PFSK-1 (cell line): Measurements from ENCODE around the gene TAS2R4.

ENCODE experiments used
- SIN3A ChIP-seq: IDR thresholded peaks from 2 replicates; pipeline ENCODE4 v1.6.1; 2012; ENCODE audit warnings: mild to moderate bottlenecking, low read length, moderate library complexity, borderline replicate concordance; ENCODE audit not compliant: insufficient read depth
- TAF1 ChIP-seq: IDR thresholded peaks from 2 replicates; pipeline ENCODE4 v1.6.1; 2012; ENCODE audit warnings: low read length, control low read depth, borderline replicate concordance; ENCODE audit not compliant: insufficient read depth
- TF ChIP-seq, protein P1 (sequence below), 2 experiments: IDR thresholded peaks; 2 replicates each; pipeline versions ENCODE4 v1.6.1 to v1.8.0; 2011 to 2012; ENCODE audit warnings: low read depth in 2 of 2, low read length in 2 of 2, control low read depth in 1 of 2, inconsistent platforms in 1 of 2, mild to moderate bottlenecking in 1 of 2, moderate library complexity in 1 of 2; ENCODE audit not compliant: insufficient read depth in 1 of 2

DNA sequence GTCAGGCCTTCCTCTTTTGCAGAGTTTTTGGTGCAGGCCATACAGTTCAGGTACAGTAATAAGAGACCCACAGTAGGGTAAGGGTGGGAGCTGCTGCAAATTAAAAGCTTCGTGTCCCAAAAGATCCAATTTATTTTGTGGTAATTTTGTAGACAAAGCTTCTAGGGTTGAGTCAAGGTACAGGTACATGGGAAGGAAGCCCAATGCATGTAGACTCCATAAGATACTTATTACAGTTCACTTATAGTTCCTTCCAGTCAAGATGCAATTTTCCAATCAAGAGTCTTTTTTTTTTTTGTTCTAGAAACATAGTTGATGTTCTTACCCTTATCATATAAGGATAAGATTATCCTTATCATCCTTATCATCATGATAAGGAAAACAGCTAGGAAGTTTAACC, at the start of gene TAS2R4:
- TF ChIP-seq, protein P1, sequence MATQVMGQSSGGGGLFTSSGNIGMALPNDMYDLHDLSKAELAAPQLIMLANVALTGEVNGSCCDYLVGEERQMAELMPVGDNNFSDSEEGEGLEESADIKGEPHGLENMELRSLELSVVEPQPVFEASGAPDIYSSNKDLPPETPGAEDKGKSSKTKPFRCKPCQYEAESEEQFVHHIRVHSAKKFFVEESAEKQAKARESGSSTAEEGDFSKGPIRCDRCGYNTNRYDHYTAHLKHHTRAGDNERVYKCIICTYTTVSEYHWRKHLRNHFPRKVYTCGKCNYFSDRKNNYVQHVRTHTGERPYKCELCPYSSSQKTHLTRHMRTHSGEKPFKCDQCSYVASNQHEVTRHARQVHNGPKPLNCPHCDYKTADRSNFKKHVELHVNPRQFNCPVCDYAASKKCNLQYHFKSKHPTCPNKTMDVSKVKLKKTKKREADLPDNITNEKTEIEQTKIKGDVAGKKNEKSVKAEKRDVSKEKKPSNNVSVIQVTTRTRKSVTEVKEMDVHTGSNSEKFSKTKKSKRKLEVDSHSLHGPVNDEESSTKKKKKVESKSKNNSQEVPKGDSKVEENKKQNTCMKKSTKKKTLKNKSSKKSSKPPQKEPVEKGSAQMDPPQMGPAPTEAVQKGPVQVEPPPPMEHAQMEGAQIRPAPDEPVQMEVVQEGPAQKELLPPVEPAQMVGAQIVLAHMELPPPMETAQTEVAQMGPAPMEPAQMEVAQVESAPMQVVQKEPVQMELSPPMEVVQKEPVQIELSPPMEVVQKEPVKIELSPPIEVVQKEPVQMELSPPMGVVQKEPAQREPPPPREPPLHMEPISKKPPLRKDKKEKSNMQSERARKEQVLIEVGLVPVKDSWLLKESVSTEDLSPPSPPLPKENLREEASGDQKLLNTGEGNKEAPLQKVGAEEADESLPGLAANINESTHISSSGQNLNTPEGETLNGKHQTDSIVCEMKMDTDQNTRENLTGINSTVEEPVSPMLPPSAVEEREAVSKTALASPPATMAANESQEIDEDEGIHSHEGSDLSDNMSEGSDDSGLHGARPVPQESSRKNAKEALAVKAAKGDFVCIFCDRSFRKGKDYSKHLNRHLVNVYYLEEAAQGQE (IDR thresholded peaks at IDR 0.05; ENCODE audit: insufficient read depth in 1 of 2, low read depth in 2 of 2, low read length in 2 of 2): no peak
- no peak for TF ChIP-seq TAF1
- no peak for TF ChIP-seq SIN3A
